Activated gamma-delta T cell treated with anti-CD3 and anti-CD28 coated beads, Interleukin-2, amount 50 U/mL, for 16 hours (primary cell): Measurements from ENCODE around the gene FAM83C.
"Not testable (repeated sequence)": the region's sequence is repeated elsewhere in the genome, so short reads cannot be mapped to it uniquely, and the experiment has no call there.

Source experiments
- DNase-seq: peaks from one replicate; pipeline ENCODE4 v3.0.0-alpha.2; 2020; ENCODE audit warnings: low read depth

The FAM83C gene

GRCh38 chr20:35263532-35264341 lies 28.5 kb downstream of the FAM83C start:
- DNase-seq = no peak

- not testable (repeated sequence) for DNase-seq
These were observed 29.3 kb downstream of the FAM83C start for GRCh38 chr20:35262731-35263531.

- not testable (repeated sequence) for DNase-seq
These were observed 29.9 kb downstream of the FAM83C start for GRCh38 chr20:35262321-35262720.

- DNase-seq = no peak
These were observed 31.8 kb downstream of the FAM83C start for GRCh38 chr20:35260426-35260825.

GRCh38 chr20:35257175-35257909 lies 34.9 kb downstream of the FAM83C start:
- no peak for DNase-seq

- no peak for DNase-seq
These were observed 37.7 kb downstream of the FAM83C start for GRCh38 chr20:35254448-35254999.

DNA sequence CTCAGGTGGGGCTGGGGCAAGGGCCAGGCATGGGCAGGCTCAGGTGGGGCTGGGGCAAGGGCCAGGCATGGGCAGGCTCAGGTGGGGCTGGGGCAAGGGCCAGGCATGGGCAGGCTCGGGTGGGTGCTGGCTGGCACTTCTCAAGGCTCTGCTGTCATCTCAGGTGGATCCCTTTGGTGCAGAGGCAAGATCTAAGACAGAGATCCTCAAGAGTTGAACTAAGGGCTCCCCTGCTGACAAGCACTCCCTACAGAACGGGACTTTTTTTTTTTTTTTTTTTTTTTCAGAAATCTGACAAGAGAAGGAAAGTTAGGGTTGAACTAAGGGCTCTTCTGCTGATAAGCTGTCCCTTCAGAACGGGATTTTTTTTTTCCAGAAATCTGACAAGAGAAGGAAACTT lies 39.2 kb downstream of the FAM83C start:
- DNase-seq = no peak

- not testable (repeated sequence) for DNase-seq
These were observed 39.6 kb downstream of the FAM83C start for GRCh38 chr20:35252598-35252997.

DNA sequence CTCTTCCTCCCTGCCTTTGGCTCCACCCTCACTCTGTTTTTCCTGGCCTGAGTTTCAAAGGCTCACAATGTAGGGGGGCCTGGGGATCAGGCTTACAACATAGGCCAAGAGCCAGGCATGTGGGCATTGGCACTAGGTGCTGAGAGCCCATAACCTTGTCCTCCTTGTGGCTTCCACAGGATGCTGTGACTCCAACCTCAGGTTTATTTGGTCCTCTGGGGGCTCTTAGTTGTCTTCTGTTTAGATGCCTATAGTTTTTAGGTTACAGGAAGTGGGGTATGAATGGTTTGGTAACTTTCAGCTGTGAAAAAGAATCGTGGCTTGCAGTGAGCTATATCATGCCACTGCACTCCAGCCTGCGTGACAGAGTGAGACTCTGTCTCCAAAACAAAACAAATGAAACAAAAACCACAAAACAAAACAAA lies 40.2 kb downstream of the FAM83C start:
- DNase-seq = peak; percentile 41

GRCh38 chr20:35251613-35251940 lies 40.6 kb downstream of the FAM83C start:
- DNase-seq = no peak

GRCh38 chr20:35248641-35249475 lies 43.4 kb downstream of the FAM83C start:
- DNase-seq = no peak

DNA sequence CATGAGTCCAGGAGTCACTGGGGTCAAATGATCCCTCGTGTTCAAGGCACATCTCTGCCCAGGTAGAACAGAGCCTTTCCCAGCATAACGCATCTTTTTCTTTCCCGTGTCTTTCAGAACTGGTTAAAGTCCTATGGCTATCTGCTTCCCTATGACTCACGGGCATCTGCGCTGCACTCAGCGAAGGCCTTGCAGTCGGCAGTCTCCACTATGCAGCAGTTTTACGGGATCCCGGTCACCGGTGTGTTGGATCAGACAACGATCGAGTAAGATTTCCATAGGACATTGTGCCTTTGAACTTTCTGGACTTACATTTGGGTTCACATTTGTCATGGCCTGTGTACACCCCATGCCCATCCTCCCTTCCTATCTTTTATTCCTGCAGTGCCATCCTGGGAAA lies 45.5 kb downstream of the FAM83C start:
- DNase-seq = no peak

- no peak for DNase-seq
These were observed 48.2 kb downstream of the FAM83C start for GRCh38 chr20:35243986-35244385.

DNA sequence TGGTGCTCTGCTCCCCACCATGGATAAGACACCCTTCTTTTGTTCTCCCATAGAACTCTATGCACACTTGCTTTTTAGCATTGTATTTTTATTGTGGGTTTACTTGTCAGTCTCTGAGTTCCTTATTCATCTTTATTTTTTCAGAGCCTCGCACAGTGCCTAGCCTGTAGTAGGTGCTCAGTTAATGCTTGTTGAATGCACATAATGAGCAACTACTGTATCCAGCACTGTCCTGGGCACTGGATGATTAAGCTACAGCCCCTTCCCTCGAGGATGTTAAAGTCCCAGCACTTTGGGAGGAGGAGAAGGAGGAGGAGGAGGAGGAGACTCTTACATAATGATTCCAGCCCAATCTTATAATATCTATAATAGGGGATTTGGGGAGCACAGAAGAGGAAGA lies 48.9 kb downstream of the FAM83C start:
- no peak for DNase-seq

DNA sequence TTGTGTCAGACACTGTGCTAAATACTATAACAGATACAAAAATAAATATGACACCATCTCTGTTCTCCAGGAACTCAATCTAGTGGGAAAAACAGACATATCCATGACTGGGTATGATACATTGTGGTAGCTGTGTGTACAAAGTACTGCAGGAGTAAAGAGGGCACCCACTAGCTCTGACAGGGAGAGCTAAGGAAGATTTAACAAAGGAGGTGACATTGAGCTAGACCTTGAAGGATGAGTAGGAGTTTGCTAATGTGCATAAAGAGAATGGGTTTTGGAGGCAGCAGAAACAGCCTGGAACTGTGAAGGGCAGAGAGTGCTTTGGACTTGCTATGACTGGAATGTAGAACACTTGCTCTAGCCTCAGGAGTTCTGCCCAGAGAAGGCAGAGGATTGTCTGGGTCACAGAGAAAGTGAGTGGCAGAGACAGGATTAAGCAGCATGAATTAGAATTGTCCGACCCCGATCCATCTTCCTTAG lies 51.4 kb downstream of the FAM83C start:
- no peak for DNase-seq

DNA sequence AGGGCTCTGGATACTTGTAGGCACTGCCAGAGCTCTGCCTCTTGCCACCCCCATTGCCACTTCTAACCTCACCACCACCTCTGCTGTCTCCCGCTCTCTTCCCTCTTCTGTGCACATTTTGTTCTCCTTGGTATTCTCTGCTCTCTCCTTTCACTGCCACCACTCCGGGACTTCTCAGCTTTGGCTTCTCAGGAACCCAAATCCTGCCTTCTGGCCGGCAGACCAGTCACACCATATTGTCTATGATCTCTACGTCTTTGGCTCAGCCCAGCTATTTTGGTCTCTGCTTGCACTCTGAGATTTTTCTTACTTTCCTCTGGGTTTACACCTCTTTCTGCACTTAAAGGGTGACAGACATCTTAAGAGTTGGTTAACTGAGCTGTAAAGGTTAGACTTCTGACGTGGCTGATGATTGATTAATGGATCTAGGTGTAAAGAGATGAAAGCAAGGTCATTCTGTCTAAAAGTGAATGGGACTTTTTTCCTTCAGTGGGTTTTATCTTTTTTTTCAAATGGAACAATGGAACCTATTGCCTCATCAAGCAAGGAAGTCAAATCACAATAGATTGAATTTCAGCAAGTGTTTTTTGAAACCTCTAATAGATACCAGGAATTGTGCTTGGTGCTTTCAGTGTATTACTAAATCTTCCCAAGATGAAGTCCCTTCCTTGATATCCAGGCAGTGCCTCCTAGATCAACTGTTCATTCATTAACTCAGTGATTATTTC lies 52.0 kb downstream of the FAM83C start:
- no peak for DNase-seq

- DNase-seq = no peak
These were observed 53.5 kb downstream of the FAM83C start for GRCh38 chr20:35238735-35239134.

DNA sequence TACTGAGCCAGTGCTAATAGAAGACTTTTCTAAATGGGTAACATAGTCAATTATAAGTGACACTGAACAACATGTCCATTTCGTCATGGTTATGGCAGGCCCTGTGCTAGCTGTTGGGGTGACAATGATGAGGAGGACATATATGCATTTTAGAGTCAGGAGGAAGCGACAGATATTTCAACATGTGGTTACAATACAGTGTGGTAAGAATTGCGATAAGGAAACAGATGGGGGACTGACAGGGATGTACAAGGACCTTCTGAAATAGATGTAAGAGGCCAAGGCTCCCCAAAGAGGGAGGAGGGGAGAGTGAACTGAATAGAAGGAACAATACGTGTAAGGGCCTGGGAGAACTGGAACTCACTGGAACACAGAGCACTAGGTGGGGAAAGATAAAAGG lies 54.1 kb downstream of the FAM83C start:
- no peak for DNase-seq

DNA sequence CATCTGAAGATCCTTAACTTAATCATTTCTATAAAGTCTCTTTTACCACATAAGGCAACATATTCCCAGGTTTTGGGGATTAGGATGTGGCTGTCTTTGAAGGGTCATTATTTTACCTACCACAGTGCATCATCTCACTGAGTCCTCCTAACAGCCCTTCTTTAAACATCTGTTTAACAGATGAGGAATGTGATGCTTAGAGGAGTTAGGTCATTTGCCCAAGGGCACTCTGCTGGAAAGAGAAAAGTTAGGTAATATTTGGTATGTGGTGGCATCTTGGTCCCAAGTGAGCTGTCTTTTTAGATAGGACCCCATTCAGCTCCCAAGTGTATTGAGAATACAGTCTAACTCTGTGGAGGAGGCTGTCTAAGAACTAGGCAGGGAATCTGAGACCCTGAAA lies 54.7 kb downstream of the FAM83C start:
- DNase-seq = no peak

- no peak for DNase-seq
These were observed 56.3 kb downstream of the FAM83C start for GRCh38 chr20:35235881-35236280.
